ENCODE results near the gene PIM1. TPM values are rescaled to one million over a fixed set of nuclear protein-coding genes. Genes with fewer than 3 reads are reported as not detected.

Gene PIM1
- total and polyA plus RNA-seq, 10 of the 15 experiments (the other 5 are each of a cell fraction or from before 2014, with no cell fraction given), result 0.66 to 33.9 (median 10.2) TPM

DNA sequence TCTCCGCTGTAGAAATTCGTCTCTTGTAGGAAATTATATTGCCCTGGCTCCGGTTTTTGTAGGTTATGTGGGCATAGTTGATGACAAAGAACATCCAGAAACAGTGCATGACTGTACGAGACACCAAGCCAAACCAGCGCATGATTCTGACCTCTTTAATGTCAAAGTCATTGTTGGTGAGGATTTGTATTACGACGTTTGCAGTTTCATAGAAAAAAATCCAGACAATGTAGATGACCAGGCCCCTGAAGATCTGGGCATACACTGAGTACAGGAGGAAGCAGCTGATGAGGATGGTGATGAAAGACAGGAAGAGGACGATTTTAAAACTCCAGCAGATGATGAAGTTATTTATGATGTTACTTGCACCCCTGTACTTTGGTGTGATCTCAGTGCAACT lies 48.6 kb downstream of the PIM1 start:
- WGBS (ENCODE audit: insufficient coverage, insufficient replicate concordance, low lambda C conversion rate, missing lambda C conversion rate), result 63% methylated on average over 8 of the region's 8 CpGs
- ChIA-PET RAD21 (ENCODE audit: unreplicated experiment) (no interaction called here), CTCF (interaction anchor here (1.3 to 2.5 kb wide), 2 partner anchors 96 to 201 kb away, joined by 6 to 8 read pairs; no protein-coding TSS in a partner anchor), POLR2A (no interaction called here), SMC1A (ENCODE audit: uncharacterized antibody, unreplicated experiment) (no interaction called here)
- no peak for DNase-seq (ENCODE audit: low read depth, low spot score)
- intact Hi-C loops (cut with micrococcal nuclease; ENCODE audit: unreplicated experiment), result no loop called here
- FAIRE-seq, result no peak
- Histone ChIP-seq H4K20me1 (ENCODE audit: control insufficient read depth, insufficient read depth) (no peaks in the 10 kb centered on the region), H3K4me1 (ENCODE audit: control insufficient read depth, insufficient read depth, low read length) (peaks cover 11% of the 10 kb centered on the region), H3K4me3 (no peak overlapping the region), H2AFZ (ENCODE audit: control insufficient read depth, low read depth, low read length) (no peak overlapping the region), H3K9me3 (replicated peaks; ENCODE audit: control insufficient read depth, insufficient read depth, low read length) (no peaks in the 10 kb centered on the region), H3K27me3 (replicated peaks in 1 of 2; ENCODE audit: control insufficient read depth in 2 of 2, insufficient read depth in 2 of 2, low read length in 1 of 2) (no peaks in the 10 kb centered on the region), H3K4me2 (ENCODE audit: control insufficient read depth, insufficient read depth) (no peak overlapping the region), H3K27ac (ENCODE audit: control insufficient read depth, insufficient read depth) (no peak overlapping the region), H3K79me2 (ENCODE audit: control insufficient read depth, insufficient read depth, low read length) (no peaks in the 10 kb centered on the region), H3K36me3 (ENCODE audit: control insufficient read depth in 2 of 2, insufficient read depth in 2 of 2, low read length in 1 of 2) (no peaks in the 10 kb centered on the region), H3K9ac (ENCODE audit: control insufficient read depth, insufficient read depth, low read length) (no peak overlapping the region)
- TF ChIP-seq SRF (IDR thresholded peaks at IDR 0.05; ENCODE audit: low read depth in 2 of 2, low read length in 2 of 2) (no peak), SREBF1 (IDR thresholded peaks at IDR 0.05; ENCODE audit: low read length) (no peak), POU2F2 (IDR thresholded peaks at IDR 0.05; ENCODE audit: borderline replicate concordance, low read depth, low read length) (no peak), TCF12 (IDR thresholded peaks at IDR 0.05; ENCODE audit: low read depth, low read length) (no peak), PML (IDR thresholded peaks at IDR 0.05; ENCODE audit: low read length) (no peak), EGR1 (IDR thresholded peaks at IDR 0.05; ENCODE audit: borderline replicate concordance in 1 of 2, low read depth in 2 of 2, low read length in 2 of 2) (no peak), BRCA1 (IDR thresholded peaks at IDR 0.05; ENCODE audit: low read depth, low read length) (no peak), FOXM1 (IDR thresholded peaks at IDR 0.05; ENCODE audit: low read depth, low read length) (no peak), SMC3 (IDR thresholded peaks at IDR 0.05; ENCODE audit: borderline replicate concordance, low read length) (no peak), IKZF2 (IDR thresholded peaks at IDR 0.05) (no peak)
- TF ChIP-seq, protein P1, sequence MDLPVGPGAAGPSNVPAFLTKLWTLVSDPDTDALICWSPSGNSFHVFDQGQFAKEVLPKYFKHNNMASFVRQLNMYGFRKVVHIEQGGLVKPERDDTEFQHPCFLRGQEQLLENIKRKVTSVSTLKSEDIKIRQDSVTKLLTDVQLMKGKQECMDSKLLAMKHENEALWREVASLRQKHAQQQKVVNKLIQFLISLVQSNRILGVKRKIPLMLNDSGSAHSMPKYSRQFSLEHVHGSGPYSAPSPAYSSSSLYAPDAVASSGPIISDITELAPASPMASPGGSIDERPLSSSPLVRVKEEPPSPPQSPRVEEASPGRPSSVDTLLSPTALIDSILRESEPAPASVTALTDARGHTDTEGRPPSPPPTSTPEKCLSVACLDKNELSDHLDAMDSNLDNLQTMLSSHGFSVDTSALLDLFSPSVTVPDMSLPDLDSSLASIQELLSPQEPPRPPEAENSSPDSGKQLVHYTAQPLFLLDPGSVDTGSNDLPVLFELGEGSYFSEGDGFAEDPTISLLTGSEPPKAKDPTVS (IDR thresholded peaks at IDR 0.05; ENCODE audit: low read depth, low read length), result no peak
- in situ Hi-C loops (cut with MboI), result no loop called here
- ATAC-seq, result no peak
- BruUV-seq (replicated peaks), result no TSS peak
